PFSK-1 (cell line): ENCODE measurements around the gene USP49.

ENCODE experiments used
- FOXP2 ChIP-seq: optimal IDR thresholded peaks from 2 replicates; pipeline ENCODE3; 2011; ENCODE audit warnings: borderline replicate concordance, control low read depth, inconsistent platforms; ENCODE audit not compliant: insufficient read depth; ENCODE audit errors: extremely low read length, extremely low read depth
- POLR2AphosphoS5 ChIP-seq: IDR thresholded peaks from 2 replicates; pipeline ENCODE4 v1.6.1; 2012; ENCODE audit warnings: low read depth, mild to moderate bottlenecking, control low read depth, low read length, moderate library complexity
- REST ChIP-seq, 2 experiments: IDR thresholded peaks; 2 replicates each; pipeline versions ENCODE4 v1.6.1 to v1.8.0; 2011 to 2012; ENCODE audit warnings: low read depth in 2 of 2, low read length in 2 of 2, control low read depth in 1 of 2, inconsistent platforms in 1 of 2, mild to moderate bottlenecking in 1 of 2, moderate library complexity in 1 of 2; ENCODE audit not compliant: insufficient read depth in 1 of 2
- SIN3A ChIP-seq: IDR thresholded peaks from 2 replicates; pipeline ENCODE4 v1.6.1; 2012; ENCODE audit warnings: mild to moderate bottlenecking, low read length, moderate library complexity, borderline replicate concordance; ENCODE audit not compliant: insufficient read depth
- TAF1 ChIP-seq: IDR thresholded peaks from 2 replicates; pipeline ENCODE4 v1.6.1; 2012; ENCODE audit warnings: low read length, control low read depth, borderline replicate concordance; ENCODE audit not compliant: insufficient read depth

DNA sequence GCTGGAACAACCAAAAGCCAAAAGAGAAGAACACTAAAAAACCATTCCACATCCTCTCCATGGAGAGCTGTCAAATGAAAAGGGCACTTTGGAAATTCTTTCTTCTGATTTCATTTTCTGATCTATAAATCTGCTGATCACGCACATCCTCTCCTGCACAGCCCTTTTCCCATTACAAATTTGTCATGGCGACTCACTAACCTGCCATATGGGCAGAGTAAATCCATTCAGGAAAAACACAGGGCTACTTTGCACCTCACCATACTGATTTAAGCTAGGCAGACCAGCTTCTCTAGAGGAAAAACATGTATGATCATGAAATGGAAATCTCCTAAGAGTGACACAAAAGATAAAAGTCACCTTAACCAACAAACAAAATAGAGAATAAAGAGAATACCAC lies 81.7 kb downstream of the USP49 start:
- no peak for TF ChIP-seq REST (IDR thresholded peaks at IDR 0.05; ENCODE audit: insufficient read depth in 1 of 2, low read depth in 2 of 2, low read length in 2 of 2)
- no peak for TF ChIP-seq POLR2AphosphoS5
- no peak for TF ChIP-seq TAF1
- no peak for TF ChIP-seq SIN3A
- TF ChIP-seq FOXP2: no peak
